Loucy (cell line): ENCODE measurements around the gene BABAM2.

Experiments used
- H2AFZ ChIP-seq: fragments of 200-600 bp; sonication (generic); 2 replicates; pipeline ENCODE4 v1.6.0; 2016; ENCODE audit warnings: antibody characterized with exemption, mild to moderate bottlenecking, low read length, moderate library complexity
- H3F3A ChIP-seq: fragments of 200-600 bp; 2 replicates; pipeline ENCODE4 v1.6.0; 2016; ENCODE audit warnings: antibody characterized with exemption, low read depth, mild to moderate bottlenecking
- H3K27me3 ChIP-seq: fragments of 200-600 bp; sonication (generic); 2 replicates; pipeline ENCODE4 v1.6.1; 2014; ENCODE audit warnings: low read length, mild to moderate bottlenecking; ENCODE audit not compliant: insufficient read depth, poor library complexity, severe bottlenecking
- H3K36me3 ChIP-seq: fragments of 200-600 bp; sonication (generic); 2 replicates; pipeline ENCODE4 v1.6.1; 2016; ENCODE audit warnings: low read length; ENCODE audit not compliant: insufficient read depth
- H3K4me1 ChIP-seq: fragments of 200-600 bp; sonication (generic); 2 replicates; pipeline ENCODE4 v1.5.1; 2014; ENCODE audit warnings: low read length, mild to moderate bottlenecking; ENCODE audit not compliant: insufficient read depth, poor library complexity, severe bottlenecking
- H3K4me2 ChIP-seq: fragments of 200-600 bp; sonication (generic); 2 replicates; pipeline ENCODE4 v1.6.0; 2014; ENCODE audit warnings: antibody characterized with exemption, low read length, low read depth, mild to moderate bottlenecking; ENCODE audit not compliant: poor library complexity, severe bottlenecking
- H3K4me3 ChIP-seq: fragments of 200-600 bp; sonication (generic); 2 replicates; pipeline ENCODE4 v1.5.1; 2014; ENCODE audit warnings: low read length, mild to moderate bottlenecking, mixed read lengths; ENCODE audit not compliant: poor library complexity, severe bottlenecking
- H3K79me2 ChIP-seq: fragments of 200-600 bp; sonication (generic); 2 replicates; pipeline ENCODE4 v1.6.1; 2014; ENCODE audit warnings: low read length; ENCODE audit not compliant: insufficient read depth
- H3K9ac ChIP-seq: fragments of 200-600 bp; sonication (generic); 2 replicates; pipeline ENCODE4 v1.6.0; 2014; ENCODE audit warnings: mild to moderate bottlenecking, low read depth, low read length, moderate library complexity; ENCODE audit not compliant: poor library complexity, severe bottlenecking
- H3K9me2 ChIP-seq: fragments of 200-600 bp; sonication (generic); replicated peaks from 2 replicates; pipeline ENCODE4 v1.6.1; 2016; ENCODE audit warnings: low read depth, low read length, mixed read lengths
- H3K9me3 ChIP-seq: fragments of 200-600 bp; sonication (generic); 2 replicates; pipeline ENCODE4 v1.6.1; 2014; ENCODE audit warnings: mild to moderate bottlenecking, antibody characterized with exemption, low read length, low read depth; ENCODE audit not compliant: insufficient read depth
- H4K20me1 ChIP-seq: fragments of 200-600 bp; sonication (generic); 2 replicates; pipeline ENCODE4 v1.6.0; 2014; ENCODE audit warnings: antibody characterized with exemption, low read length, mild to moderate bottlenecking; ENCODE audit not compliant: insufficient read depth, poor library complexity, severe bottlenecking
- CTCF ChIP-seq: fragments of 200-600 bp; sonication (generic); conservative IDR thresholded peaks from 2 replicates; pipeline ENCODE4 v1.5.1; 2014; ENCODE audit warnings: mild to moderate bottlenecking, antibody characterized with exemption, low read length
- EZH2phosphoT487 ChIP-seq: fragments of 200-600 bp; IDR thresholded peaks from 2 replicates; pipeline ENCODE4 v1.6.1; 2018; ENCODE audit warnings: antibody characterized with exemption, mild to moderate bottlenecking, moderate library complexity, borderline replicate concordance

The BABAM2 gene

GRCh38 chr2:27988718-27989117, 98.2 kb downstream of the BABAM2 start:
- Histone ChIP-seq H2AFZ (no peak overlapping the region), H3K4me2 (peak overlapping the region; percentile 44), H3F3A (no peaks in the 10 kb centered on the region), H4K20me1 (no peaks in the 10 kb centered on the region), H3K4me3 (no peak overlapping the region), H3K4me1 (peaks cover 17% of the 10 kb centered on the region), H3K79me2 (no peaks in the 10 kb centered on the region), H3K27me3 (no peaks in the 10 kb centered on the region), H3K9ac (no peak overlapping the region), H3K36me3 (no peaks in the 10 kb centered on the region), H3K9me2 (no peaks in the 10 kb centered on the region), H3K9me3 (peaks cover 5% of the 10 kb centered on the region; the same call in 1 of the 2 replicates)
- no peak for TF ChIP-seq CTCF
- TF ChIP-seq EZH2phosphoT487: no peak

- no peaks in the 10 kb centered on the region for H3K79me2 ChIP-seq
Observed at GRCh38 chr2:27989149-27989548, 98.6 kb downstream of the BABAM2 start.

GRCh38 chr2:27990030-27990590, 99.6 kb downstream of the BABAM2 start:
- H3K4me2 ChIP-seq: no peak overlapping the region
- no peaks in the 10 kb centered on the region for H3K79me2 ChIP-seq
- H3K4me3 ChIP-seq: no peak overlapping the region
- H3K9me3 ChIP-seq: no peaks in the 10 kb centered on the region
- no peak overlapping the region for H3K9ac ChIP-seq
- no peaks in the 10 kb centered on the region for H4K20me1 ChIP-seq
- H3K4me1 ChIP-seq: peaks cover 17% of the 10 kb centered on the region
- H2AFZ ChIP-seq: no peak overlapping the region
- no peaks in the 10 kb centered on the region for H3K36me3 ChIP-seq
- no peaks in the 10 kb centered on the region for H3F3A ChIP-seq
- TF ChIP-seq EZH2phosphoT487: no peak
- no peak for TF ChIP-seq CTCF
- no peaks in the 10 kb centered on the region for H3K27me3 ChIP-seq
- no peaks in the 10 kb centered on the region for H3K9me2 ChIP-seq

More at GRCh38 chr2:27989149-27989548, 98.6 kb downstream of the BABAM2 start:
- Histone ChIP-seq H3K9ac (no peak overlapping the region), H3K9me3 (peaks cover 2% of the 10 kb centered on the region; the same call in 1 of the 2 replicates), H3K4me2 (peak overlapping the region; percentile 44), H3K27me3 (no peaks in the 10 kb centered on the region), H3K36me3 (no peaks in the 10 kb centered on the region), H4K20me1 (no peaks in the 10 kb centered on the region), H3K4me3 (no peak overlapping the region), H3F3A (no peaks in the 10 kb centered on the region), H3K9me2 (no peaks in the 10 kb centered on the region), H2AFZ (no peak overlapping the region), H3K4me1 (peaks cover 17% of the 10 kb centered on the region)
- no peak for TF ChIP-seq EZH2phosphoT487
- no peak for TF ChIP-seq CTCF
